ENCODE results near the gene CIAO2B. TPM values are rescaled to one million over a fixed set of nuclear protein-coding genes. Genes with fewer than 3 reads are reported as not detected.
"Not testable (repeated sequence)": the region's sequence is repeated elsewhere in the genome, so short reads cannot be mapped to it uniquely, and the experiment has no call there.

CIAO2B gene
- polyA plus RNA-seq, 1 experiment: 171 TPM

DNA sequence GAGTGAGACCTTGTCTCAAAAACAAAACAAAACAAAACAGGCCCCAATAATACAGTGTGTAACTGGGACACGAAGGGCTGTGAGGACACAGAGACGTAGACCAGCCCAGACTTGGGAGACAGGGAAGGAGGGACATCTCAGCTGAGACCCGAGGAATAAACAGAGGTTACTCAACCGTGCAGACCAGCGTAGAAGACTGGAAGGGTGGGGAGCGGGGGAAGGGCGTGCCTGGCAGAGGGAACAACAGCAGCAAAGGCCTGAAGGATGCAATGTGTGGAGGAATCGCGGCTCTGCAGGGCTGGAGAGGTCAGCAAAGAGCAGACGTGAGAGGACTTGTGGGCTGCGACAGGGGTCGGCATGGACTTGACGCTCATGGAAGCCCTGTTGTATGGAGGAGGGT is 42.5 kb upstream of the CIAO2B start:
- DNase-seq (ENCODE audit: low read depth): no peak
- TF ChIP-seq, protein P1, sequence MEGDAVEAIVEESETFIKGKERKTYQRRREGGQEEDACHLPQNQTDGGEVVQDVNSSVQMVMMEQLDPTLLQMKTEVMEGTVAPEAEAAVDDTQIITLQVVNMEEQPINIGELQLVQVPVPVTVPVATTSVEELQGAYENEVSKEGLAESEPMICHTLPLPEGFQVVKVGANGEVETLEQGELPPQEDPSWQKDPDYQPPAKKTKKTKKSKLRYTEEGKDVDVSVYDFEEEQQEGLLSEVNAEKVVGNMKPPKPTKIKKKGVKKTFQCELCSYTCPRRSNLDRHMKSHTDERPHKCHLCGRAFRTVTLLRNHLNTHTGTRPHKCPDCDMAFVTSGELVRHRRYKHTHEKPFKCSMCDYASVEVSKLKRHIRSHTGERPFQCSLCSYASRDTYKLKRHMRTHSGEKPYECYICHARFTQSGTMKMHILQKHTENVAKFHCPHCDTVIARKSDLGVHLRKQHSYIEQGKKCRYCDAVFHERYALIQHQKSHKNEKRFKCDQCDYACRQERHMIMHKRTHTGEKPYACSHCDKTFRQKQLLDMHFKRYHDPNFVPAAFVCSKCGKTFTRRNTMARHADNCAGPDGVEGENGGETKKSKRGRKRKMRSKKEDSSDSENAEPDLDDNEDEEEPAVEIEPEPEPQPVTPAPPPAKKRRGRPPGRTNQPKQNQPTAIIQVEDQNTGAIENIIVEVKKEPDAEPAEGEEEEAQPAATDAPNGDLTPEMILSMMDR (IDR thresholded peaks at IDR 0.05; ENCODE audit: insufficient read depth, low read depth, low read length): no peak
- Histone ChIP-seq H3K4me3 (ENCODE audit: low read depth, low read length) (no peak overlapping the region), H3K27me3 (ENCODE audit: control insufficient read depth, insufficient read depth, low read length) (no peaks in the 10 kb centered on the region), H3K36me3 (ENCODE audit: control insufficient read depth, insufficient read depth, low read length) (no peaks in the 10 kb centered on the region)
- POLR2A ChIA-PET: no interaction called here
- CTCF ChIA-PET: interaction anchor here (0.8 to 7.7 kb wide), 22 partner anchors 9 to 431 kb away, joined by 3 to 55 read pairs (median 4); partner anchors contain the start of genes B3GNT9, CES3, CES4A and ELMO3

DNA sequence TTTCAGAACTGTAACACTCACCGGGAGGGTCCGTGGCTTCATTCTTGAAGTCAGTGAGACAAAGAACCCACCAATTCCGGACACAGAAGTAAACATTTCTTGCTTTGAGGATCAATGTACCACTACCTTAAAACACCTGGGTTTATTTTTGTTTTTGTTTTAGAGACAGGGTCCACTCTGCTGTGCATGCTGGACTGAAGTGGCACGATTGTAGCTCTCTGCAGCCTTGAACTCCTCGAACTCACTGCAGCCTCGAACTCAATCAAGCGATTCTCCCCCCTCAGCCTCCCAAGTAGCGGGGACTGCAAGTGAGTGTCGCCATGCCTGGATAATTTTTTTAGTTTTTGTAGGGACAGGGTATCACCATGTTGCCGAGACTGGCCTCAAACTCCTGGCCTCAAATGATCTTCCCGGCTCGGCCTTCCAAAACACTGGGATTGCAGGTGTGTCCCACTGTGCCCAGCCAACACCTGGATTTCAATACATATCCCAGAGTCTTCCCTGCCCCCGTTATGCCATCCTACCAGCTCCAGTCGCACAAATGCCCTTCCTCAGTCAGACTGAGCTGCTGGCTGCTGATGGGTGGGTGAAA is 41.2 kb upstream of the CIAO2B start:
- no peaks in the 10 kb centered on the region for H3K36me3 ChIP-seq (ENCODE audit: control insufficient read depth, insufficient read depth, low read length)
- H3K4me3 ChIP-seq (ENCODE audit: low read depth, low read length): no peak overlapping the region
- ChIA-PET CTCF (interaction anchor here (0.7 to 7.7 kb wide), 16 partner anchors 9 to 223 kb away, joined by 3 to 55 read pairs (median 4); partner anchors contain the start of genes CES3, ELMO3 and MATCAP1), POLR2A (no interaction called here)
- no peaks in the 10 kb centered on the region for H3K27me3 ChIP-seq (ENCODE audit: control insufficient read depth, insufficient read depth, low read length)
- no peak for DNase-seq (ENCODE audit: low read depth)
- TF ChIP-seq, protein P1 (IDR thresholded peaks at IDR 0.05; ENCODE audit: insufficient read depth, low read depth, low read length): no peak

DNA sequence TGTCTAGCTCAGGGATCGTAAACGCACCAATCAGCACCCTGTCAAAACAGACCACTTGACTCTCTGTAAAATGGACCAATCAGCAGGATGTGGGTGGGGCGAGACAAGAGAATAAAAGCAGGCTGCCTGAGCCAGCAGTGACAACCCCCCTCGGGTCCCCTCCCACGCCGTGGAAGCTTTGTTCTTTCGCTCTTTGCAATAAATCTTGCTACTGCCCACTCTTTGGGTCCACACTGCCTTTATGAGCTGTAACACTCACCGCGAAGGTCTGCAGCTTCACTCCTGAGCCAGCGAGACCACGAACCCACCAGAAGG is 40.7 kb upstream of the CIAO2B start:
- H3K4me3 ChIP-seq (ENCODE audit: low read depth, low read length); H3K36me3 ChIP-seq (ENCODE audit: control insufficient read depth, insufficient read depth, low read length); DNase-seq (ENCODE audit: low read depth); POLR2A ChIA-PET; H3K27me3 ChIP-seq (ENCODE audit: control insufficient read depth, insufficient read depth, low read length): not testable (repeated sequence)
- CTCF ChIA-PET: interaction anchor here (0.9 to 7.7 kb wide), 5 partner anchors 8 to 210 kb away, joined by 3 to 55 read pairs (median 26); partner anchors contain the start of genes CES3 and MATCAP1

GRCh38 chr16:66974156-66974931 is 40.1 kb upstream of the CIAO2B start:
- CTCF ChIA-PET: interaction anchor here (0.9 to 7.7 kb wide), 4 partner anchors 13 to 210 kb away, joined by 4 to 55 read pairs (median 38); partner anchors contain the start of genes CES3 and MATCAP1
- H3K36me3 ChIP-seq (ENCODE audit: control insufficient read depth, insufficient read depth, low read length); H3K27me3 ChIP-seq (ENCODE audit: control insufficient read depth, insufficient read depth, low read length); H3K4me3 ChIP-seq (ENCODE audit: low read depth, low read length); POLR2A ChIA-PET; DNase-seq (ENCODE audit: low read depth): not testable (repeated sequence)

- TF ChIP-seq, protein P1 (IDR thresholded peaks at IDR 0.05; ENCODE audit: insufficient read depth, low read depth, low read length): no peak
- Histone ChIP-seq H3K36me3 (ENCODE audit: control insufficient read depth, insufficient read depth, low read length) (no peaks in the 10 kb centered on the region), H3K4me3 (ENCODE audit: low read depth, low read length) (no peak overlapping the region), H3K27me3 (ENCODE audit: control insufficient read depth, insufficient read depth, low read length) (0 out of 2 replicates have a peak, but pooled peaks cover 2% of the 10 kb centered on the region)
- no peak for DNase-seq (ENCODE audit: low read depth)
- ChIA-PET POLR2A (no interaction called here), CTCF (interaction anchor here (0.5 to 7.7 kb wide), 8 partner anchors 9 to 211 kb away, joined by 3 to 55 read pairs (median 4); partner anchors contain the start of genes CES3, CES4A and MATCAP1)
These were observed 39.5 kb upstream of the CIAO2B start for GRCh38 chr16:66973716-66974115.

- ChIA-PET POLR2A (no interaction called here), CTCF (interaction anchor here (0.9 to 7.7 kb wide), 6 partner anchors 9 to 188 kb away, joined by 4 to 55 read pairs (median 4); partner anchors contain the start of genes CES3 and CES4A)
- 0 out of 2 replicates have a peak, but pooled peaks cover 2% of the 10 kb centered on the region for H3K27me3 ChIP-seq (ENCODE audit: control insufficient read depth, insufficient read depth, low read length)
- TF ChIP-seq, protein P1 (IDR thresholded peaks at IDR 0.05; ENCODE audit: insufficient read depth, low read depth, low read length): no peak
- no peaks in the 10 kb centered on the region for H3K36me3 ChIP-seq (ENCODE audit: control insufficient read depth, insufficient read depth, low read length)
- H3K4me3 ChIP-seq (ENCODE audit: low read depth, low read length): no peak overlapping the region
- no peak for DNase-seq (ENCODE audit: low read depth)
These were observed 38.8 kb upstream of the CIAO2B start for GRCh38 chr16:66972983-66973382.
